Stimulated activated CD4-positive, alpha-beta T cell treated with anti-CD3 and anti-CD28 coated beads, Interleukin-4, amount 100 ng/mL, for 4 hours (primary cell): ENCODE results near the gene MACC1.

ENCODE experiments used
- DNase-seq, 2 experiments: peaks; one replicate each; pipeline ENCODE4 v3.0.0-alpha.2; 2020

The MACC1 gene

GRCh38 chr7:20217193-20217948 lies at the start of gene MACC1:
Gene MACC1 (minus strand): TSS chr7:20217384. CDS start chr7:20161862, 55,522 bp downstream.
- no peak for DNase-seq

GRCh38 chr7:20264623-20265022 lies 47.4 kb upstream of the MACC1 start:
- DNase-seq, result no peak

GRCh38 chr7:20260223-20260622 lies 43.0 kb upstream of the MACC1 start:
- no peak for DNase-seq

- no peak for DNase-seq
These were observed 40.0 kb upstream of the MACC1 start for GRCh38 chr7:20257212-20257611.

- no peak for DNase-seq
These were observed 32.7 kb upstream of the MACC1 start for GRCh38 chr7:20249920-20250319.

- DNase-seq, result no peak
These were observed 32.2 kb upstream of the MACC1 start for GRCh38 chr7:20249376-20249775.

- no peak for DNase-seq
These were observed 29.1 kb upstream of the MACC1 start for GRCh38 chr7:20246236-20246635.

GRCh38 chr7:20244334-20245120 lies 27.3 kb upstream of the MACC1 start:
- DNase-seq, result no peak

- DNase-seq, result no peak
These were observed 24.7 kb upstream of the MACC1 start for GRCh38 chr7:20241911-20242261.

GRCh38 chr7:20241194-20241910 lies 24.2 kb upstream of the MACC1 start:
- no peak for DNase-seq

GRCh38 chr7:20240080-20240926 lies 23.1 kb upstream of the MACC1 start:
- DNase-seq, result no peak

GRCh38 chr7:20238754-20239324 lies 21.7 kb upstream of the MACC1 start:
- DNase-seq, result no peak

GRCh38 chr7:20238194-20238753 lies 21.1 kb upstream of the MACC1 start:
- no peak for DNase-seq

- DNase-seq, result no peak
These were observed 20.4 kb upstream of the MACC1 start for GRCh38 chr7:20237464-20238193.

- no peak for DNase-seq
These were observed 19.6 kb upstream of the MACC1 start for GRCh38 chr7:20236790-20237189.

- DNase-seq, result no peak
These were observed 18.9 kb upstream of the MACC1 start for GRCh38 chr7:20236043-20236442.

GRCh38 chr7:20235288-20235687 lies 18.1 kb upstream of the MACC1 start:
- no peak for DNase-seq

GRCh38 chr7:20233362-20233761 lies 16.2 kb upstream of the MACC1 start:
- DNase-seq, result no peak

- DNase-seq, result no peak
These were observed 15.7 kb upstream of the MACC1 start for GRCh38 chr7:20232848-20233247.

- DNase-seq, result no peak
These were observed 12.7 kb upstream of the MACC1 start for GRCh38 chr7:20229646-20230500.
